Smooth muscle cell (in vitro differentiated cells): ENCODE measurements around the gene SUCO. TPM values are rescaled to one million over a fixed set of nuclear protein-coding genes. Genes with fewer than 3 reads are reported as not detected.

Experiments
- DNase-seq: peaks from one replicate; lab custom pipeline; 2025; ENCODE audit not compliant: unreplicated experiment; lab: John Stamatoyannopoulos, UW
- H2AFZ ChIP-seq: fragments of 200-600 bp; sonication (generic); 2 replicates; pipeline ENCODE4 v1.6.0; 2016; ENCODE audit warnings: antibody characterized with exemption, low read depth, mild to moderate bottlenecking
- H3F3A ChIP-seq: fragments of 200-600 bp; sonication (generic); 2 replicates; pipeline ENCODE4 v1.6.0; 2017; ENCODE audit warnings: antibody characterized with exemption, low read depth
- H3K27ac ChIP-seq: fragments of 200-600 bp; sonication (generic); 2 replicates; pipeline ENCODE4 v1.5.1; 2016; ENCODE audit warnings: low read depth, mild to moderate bottlenecking
- H3K27me3 ChIP-seq: fragments of 200-600 bp; sonication (generic); 2 replicates; pipeline ENCODE4 v1.6.1; 2016; ENCODE audit warnings: low read depth, mild to moderate bottlenecking
- H3K36me3 ChIP-seq: fragments of 200-600 bp; sonication (generic); 2 replicates; pipeline ENCODE4 v1.5.1; 2016; ENCODE audit warnings: low read depth
- H3K4me1 ChIP-seq: fragments of 200-600 bp; sonication (generic); 2 replicates; pipeline ENCODE4 v1.5.1; 2016; ENCODE audit warnings: low read depth
- H3K4me2 ChIP-seq: fragments of 200-600 bp; sonication (generic); 2 replicates; pipeline ENCODE4 v1.6.0; 2016; ENCODE audit warnings: mild to moderate bottlenecking
- H3K4me3 ChIP-seq: fragments of 200-600 bp; sonication (generic); 2 replicates; pipeline ENCODE4 v1.5.1; 2016; ENCODE audit warnings: mild to moderate bottlenecking
- H3K79me2 ChIP-seq: fragments of 200-600 bp; sonication (generic); 2 replicates; pipeline ENCODE4 v1.6.0; 2016; ENCODE audit warnings: low read depth, mild to moderate bottlenecking
- H3K9ac ChIP-seq: fragments of 200-600 bp; sonication (generic); 2 replicates; pipeline ENCODE4 v1.6.0; 2016; ENCODE audit warnings: low read depth
- H3K9me3 ChIP-seq: fragments of 200-600 bp; sonication (generic); replicated peaks from 2 replicates; pipeline ENCODE4 v1.5.1; 2016; ENCODE audit warnings: low read depth
- H4K20me1 ChIP-seq: fragments of 200-600 bp; sonication (generic); 2 replicates; pipeline ENCODE4 v1.6.0; 2016; ENCODE audit warnings: low read depth
- CTCF ChIP-seq: fragments of 200-600 bp; sonication (generic); IDR thresholded peaks from 2 replicates; pipeline ENCODE4 v1.5.1; 2017; ENCODE audit warnings: borderline replicate concordance, mild to moderate bottlenecking, antibody characterized with exemption; ENCODE audit not compliant: insufficient read depth, poor library complexity, severe bottlenecking
- WGBS: methylation state at CpG from one replicate; pipeline ENCODE4 v1.1.7; 2016; ENCODE audit warnings: low lambda C conversion rate; 5-methylcytosine and 5-hydroxymethylcytosine counted together
- polyA plus RNA-seq: library from polyadenylated mRNA; unstranded; fragments of >200 nt; fragmentation: Nextera tagmentation; extraction: Ambion mirVana; gene quantifications from 2 replicates; pipeline ENCODE4 v1.2.1, GENCODE V29; 2016
- total RNA-seq: library from RNA; depleted of rRNA; stranded (reverse); fragments of >200 nt; gene quantifications from 2 replicates; pipeline ENCODE4 v1.2.3, GENCODE V29; 2014

Gene SUCO
- total and polyA plus RNA-seq, 2 experiments from 2014 or later: 16.9 to 96.7 TPM

GRCh38 chr1:172500207-172500606 lies 32.7 kb upstream of the SUCO start:
- Histone ChIP-seq H3K36me3 (no peaks in the 10 kb centered on the region), H3K9ac (no peak overlapping the region), H2AFZ (no peak overlapping the region), H3K27ac (peak overlapping the region; percentile 56), H4K20me1 (no peaks in the 10 kb centered on the region), H3K9me3 (no peaks in the 10 kb centered on the region), H3K79me2 (no peaks in the 10 kb centered on the region), H3K4me2 (no peak overlapping the region), H3F3A (no peaks in the 10 kb centered on the region), H3K27me3 (no peaks in the 10 kb centered on the region), H3K4me1 (peaks cover 20% of the 10 kb centered on the region), H3K4me3 (no peak overlapping the region)
- TF ChIP-seq CTCF: no peak
- WGBS: 80% methylated on average over 2 of the region's 2 CpGs
- DNase-seq: no peak

GRCh38 chr1:172507741-172508140 lies 25.2 kb upstream of the SUCO start:
- H3K79me2 ChIP-seq: no peaks in the 10 kb centered on the region
- no peaks in the 10 kb centered on the region for H3K36me3 ChIP-seq
- no peak overlapping the region for H3K9ac ChIP-seq
- no peak overlapping the region for H3K4me3 ChIP-seq
- H3K4me2 ChIP-seq: no peak overlapping the region
- no peak overlapping the region for H3K27ac ChIP-seq
- H2AFZ ChIP-seq: no peak overlapping the region
- no peaks in the 10 kb centered on the region for H3K4me1 ChIP-seq
- no peaks in the 10 kb centered on the region for H3K9me3 ChIP-seq
- no peak for TF ChIP-seq CTCF
- H3K27me3 ChIP-seq: no peaks in the 10 kb centered on the region
- no peaks in the 10 kb centered on the region for H3F3A ChIP-seq
- DNase-seq: no peak
- no peaks in the 10 kb centered on the region for H4K20me1 ChIP-seq

- TF ChIP-seq CTCF: no peak
- no peaks in the 10 kb centered on the region for H3K79me2 ChIP-seq
- H4K20me1 ChIP-seq: no peaks in the 10 kb centered on the region
- no peaks in the 10 kb centered on the region for H3K9me3 ChIP-seq
- no peaks in the 10 kb centered on the region for H3K4me1 ChIP-seq
- H3K36me3 ChIP-seq: no peaks in the 10 kb centered on the region
- H3F3A ChIP-seq: no peaks in the 10 kb centered on the region
- no peak overlapping the region for H3K4me2 ChIP-seq
- no peak overlapping the region for H3K4me3 ChIP-seq
- H3K27ac ChIP-seq: no peak overlapping the region
- H3K9ac ChIP-seq: no peak overlapping the region
- 98% methylated on average over 3 of the region's 3 CpGs for WGBS
- H3K27me3 ChIP-seq: no peaks in the 10 kb centered on the region
- no peak for DNase-seq
- H2AFZ ChIP-seq: no peak overlapping the region
These were observed 22.5 kb upstream of the SUCO start for GRCh38 chr1:172510479-172510878.

- no peak for TF ChIP-seq CTCF
- no peak overlapping the region for H2AFZ ChIP-seq
These were observed 20.4 kb upstream of the SUCO start for GRCh38 chr1:172512591-172512990.

More at GRCh38 chr1:172512591-172512990, 20.4 kb upstream of the SUCO start:
- DNase-seq: no peak
- H3K4me1 ChIP-seq: no peaks in the 10 kb centered on the region
- no peak overlapping the region for H3K9ac ChIP-seq
- H3K4me3 ChIP-seq: no peak overlapping the region
- H3K4me2 ChIP-seq: no peak overlapping the region
- no peaks in the 10 kb centered on the region for H3K79me2 ChIP-seq
- no peak overlapping the region for H3K27ac ChIP-seq
- no peaks in the 10 kb centered on the region for H3K27me3 ChIP-seq
- H3F3A ChIP-seq: no peaks in the 10 kb centered on the region
- H3K9me3 ChIP-seq: no peaks in the 10 kb centered on the region
- H4K20me1 ChIP-seq: no peaks in the 10 kb centered on the region
- no peaks in the 10 kb centered on the region for H3K36me3 ChIP-seq
